ENCODE measurements around the gene SPRR2F. TPM values are rescaled to one million over a fixed set of nuclear protein-coding genes. Genes with fewer than 3 reads are reported as not detected.

The SPRR2F gene
- total RNA-seq, 1 donor from 2014 or later = not detected

- no peak overlapping the region for H3K4me3 ChIP-seq
- peaks cover 10% of the 10 kb centered on the region for H3K9me3 ChIP-seq (replicated peaks)
- no peak for TF ChIP-seq CTCF (IDR thresholded peaks at IDR 0.05; ENCODE audit: borderline replicate concordance)
- no peaks in the 10 kb centered on the region for H3K36me3 ChIP-seq
- H3K4me1 ChIP-seq = no peaks in the 10 kb centered on the region
- intact Hi-C loops (cut with micrococcal nuclease) = no loop called here
- no peak for DNase-seq
- H3K27ac ChIP-seq (replicated peaks) = no peak overlapping the region
- no peaks in the 10 kb centered on the region for H3K27me3 ChIP-seq (ENCODE audit: low read depth)
Observed at GRCh38 chr1:153072806-153073726, 40.2 kb downstream of the SPRR2F start.

- TF ChIP-seq CTCF (IDR thresholded peaks at IDR 0.05; ENCODE audit: borderline replicate concordance) = no peak
- H3K4me3 ChIP-seq = no peak within 1 kb of the TSS
- H3K27me3 ChIP-seq (ENCODE audit: low read depth) = no peaks in the 10 kb centered on the region
- intact Hi-C loops (cut with micrococcal nuclease) = no loop called here
- DNase-seq = no peak
- H3K9me3 ChIP-seq (replicated peaks) = peaks cover 5% of the 10 kb centered on the region
- no peaks in the 10 kb centered on the region for H3K4me1 ChIP-seq
- H3K36me3 ChIP-seq = no peaks in the 10 kb centered on the region
- H3K27ac ChIP-seq (replicated peaks) = no peak within 1 kb of the TSS
Observed at GRCh38 chr1:153071511-153071910, 41.8 kb downstream of the SPRR2F start, which contains the start of gene SPRR2B. Gene SPRR2B, minus strand, starts transcription at chr1:153071611. Its CDS starts 772 bp downstream, at chr1:153070839.

- intact Hi-C loops (cut with micrococcal nuclease) = no loop called here
- H3K27me3 ChIP-seq (ENCODE audit: low read depth) = no peaks in the 10 kb centered on the region
- no peak overlapping the region for H3K27ac ChIP-seq (replicated peaks)
- no peaks in the 10 kb centered on the region for H3K4me1 ChIP-seq
- no peak for TF ChIP-seq CTCF (IDR thresholded peaks at IDR 0.05; ENCODE audit: borderline replicate concordance)
- H3K36me3 ChIP-seq = no peaks in the 10 kb centered on the region
- no peak overlapping the region for H3K4me3 ChIP-seq
- DNase-seq = no peak
- peaks cover 8% of the 10 kb centered on the region for H3K9me3 ChIP-seq (replicated peaks)
Observed at GRCh38 chr1:153070243-153070642, 43.1 kb downstream of the SPRR2F start.

Other genes starting within 250 kb of the SPRR2F start
- gene SMCP, start 235.2 kb downstream of the SPRR2F start, total RNA-seq = not detected
- gene IVL, start 205.0 kb downstream of the SPRR2F start, total RNA-seq = not detected
- gene SPRR5, start 166.3 kb downstream of the SPRR2F start, total RNA-seq = not detected
- gene SPRR4, start 142.9 kb downstream of the SPRR2F start, total RNA-seq = not detected
- not detected for gene SPRR1A, start 129.4 kb downstream of the SPRR2F start, total RNA-seq
- gene SPRR3, start 111.8 kb downstream of the SPRR2F start, total RNA-seq = not detected
- gene SPRR1B, start 82.3 kb downstream of the SPRR2F start, total RNA-seq = not detected
- not detected for gene SPRR2D, start 72.4 kb downstream of the SPRR2F start, total RNA-seq
- gene SPRR2A, start 56.0 kb downstream of the SPRR2F start, total RNA-seq = not detected
- gene SPRR2B, start 41.9 kb downstream of the SPRR2F start, total RNA-seq = not detected
- not detected for gene SPRR2E, start 19.0 kb downstream of the SPRR2F start, total RNA-seq
- not detected for gene SPRR2G, start 37.4 kb upstream of the SPRR2F start, total RNA-seq
- not detected for gene LELP1, start 89.9 kb upstream of the SPRR2F start, total RNA-seq
- not detected for gene PRR9, start 104.1 kb upstream of the SPRR2F start, total RNA-seq
- not detected for gene LORICRIN, start 146.2 kb upstream of the SPRR2F start, total RNA-seq
- gene PGLYRP3, start 199.4 kb upstream of the SPRR2F start, total RNA-seq = not detected
- gene PGLYRP4, start 235.3 kb upstream of the SPRR2F start, total RNA-seq = not detected
- gene S100A9, start 244.3 kb upstream of the SPRR2F start, total RNA-seq = 62.2 TPM